Muscle of leg (tissue), 16 donors: ENCODE data around the gene PROP1. TPM values are rescaled to one million over a fixed set of nuclear protein-coding genes. Genes with fewer than 3 reads are reported as not detected.
"Not testable (repeated sequence)": the region's sequence is repeated elsewhere in the genome, so short reads cannot be mapped to it uniquely, and the experiment has no call there.

Experiments
- DNase-seq: peaks from one replicate; pipeline ENCODE4 v3.0.0; 2013
- H3K27ac ChIP-seq: one replicate; pipeline ENCODE4 v1.5.1; 2013; ENCODE audit warnings: mild to moderate bottlenecking, low read length, control low read depth
- H3K27me3 ChIP-seq: one replicate; pipeline ENCODE4 v1.6.1; 2013; ENCODE audit warnings: low read length; ENCODE audit not compliant: control insufficient read depth, insufficient read depth
- H3K36me3 ChIP-seq: one replicate; pipeline ENCODE4 v1.6.1; 2013; ENCODE audit warnings: low read length; ENCODE audit not compliant: control insufficient read depth, insufficient read depth
- H3K4me1 ChIP-seq: one replicate; pipeline ENCODE4 v1.6.1; 2013; ENCODE audit warnings: low read length; ENCODE audit not compliant: control insufficient read depth, insufficient read depth
- H3K4me3 ChIP-seq: one replicate; pipeline ENCODE4 v1.5.1; 2013; ENCODE audit warnings: low read length, control low read depth
- H3K9me3 ChIP-seq: replicated peaks from 2 replicates; pipeline ENCODE4 v1.6.1; 2013; ENCODE audit warnings: low read depth, low read length; ENCODE audit not compliant: control insufficient read depth
- WGBS: methylation state at CpG from one replicate; pipeline ENCODE4 v1.1.5; 2013; ENCODE audit warnings: missing lambda C conversion rate; ENCODE audit not compliant: insufficient coverage; 5-methylcytosine and 5-hydroxymethylcytosine counted together
- long read RNA-seq, 11 donors: transcript quantifications; one replicate each; lab custom pipeline, GENCODE V29; 2026
- polyA plus RNA-seq, 8 donors: library from polyadenylated mRNA; unstranded; fragments of 120-200 nt; gene quantifications; one replicate each; pipeline versions ENCODE4 v1.2.1 to v1.2.3, GENCODE V29; 2013; ENCODE audit warnings: inconsistent platforms in 1 of 8, low replicate concordance in 1 of 8; ENCODE audit not compliant: insufficient read length in 8 of 8, insufficient read depth in 1 of 8
- total RNA-seq: library from RNA; stranded (reverse); fragments of 120-200 nt; gene quantifications from one replicate; pipeline ENCODE4 v1.2.4, GENCODE V29; 2013

PROP1 gene
- total RNA-seq (not detected), polyA plus RNA-seq (under 1 TPM in 1 of 8 donors, not detected in 7; 0.08 TPM)
- long read RNA-seq, donor 1: 0 reads
- long read RNA-seq, donor 2: 0 reads
- long read RNA-seq, donor 3: 0 reads
- long read RNA-seq, donor 4: 0 reads
- long read RNA-seq, donor 5: 0 reads
- long read RNA-seq, donor 6: 0 reads
- long read RNA-seq, donor 7: 0 reads
- long read RNA-seq, donor 8: 0 reads
- long read RNA-seq, donor 9: 0 reads
- long read RNA-seq, donor 10: 0 reads
- long read RNA-seq, donor 11: 0 reads

GRCh38 chr5:177995691-177996595 lies at the start of gene PROP1:
PROP1 (minus strand) TSS chr5:177996242; CDS start chr5:177995933, 309 bp downstream.
- no peak within 1 kb of the TSS for H3K27ac ChIP-seq
- no peak for DNase-seq
- H3K27me3 ChIP-seq: peaks cover 44% of the 10 kb centered on the region
- WGBS: 64% methylated on average over 14 of the region's 23 CpGs
- H3K4me1 ChIP-seq: no peaks in the 10 kb centered on the region
- no peaks in the 10 kb centered on the region for H3K36me3 ChIP-seq
- no peaks in the 10 kb centered on the region for H3K9me3 ChIP-seq
- H3K4me3 ChIP-seq: no peak within 1 kb of the TSS

DNA sequence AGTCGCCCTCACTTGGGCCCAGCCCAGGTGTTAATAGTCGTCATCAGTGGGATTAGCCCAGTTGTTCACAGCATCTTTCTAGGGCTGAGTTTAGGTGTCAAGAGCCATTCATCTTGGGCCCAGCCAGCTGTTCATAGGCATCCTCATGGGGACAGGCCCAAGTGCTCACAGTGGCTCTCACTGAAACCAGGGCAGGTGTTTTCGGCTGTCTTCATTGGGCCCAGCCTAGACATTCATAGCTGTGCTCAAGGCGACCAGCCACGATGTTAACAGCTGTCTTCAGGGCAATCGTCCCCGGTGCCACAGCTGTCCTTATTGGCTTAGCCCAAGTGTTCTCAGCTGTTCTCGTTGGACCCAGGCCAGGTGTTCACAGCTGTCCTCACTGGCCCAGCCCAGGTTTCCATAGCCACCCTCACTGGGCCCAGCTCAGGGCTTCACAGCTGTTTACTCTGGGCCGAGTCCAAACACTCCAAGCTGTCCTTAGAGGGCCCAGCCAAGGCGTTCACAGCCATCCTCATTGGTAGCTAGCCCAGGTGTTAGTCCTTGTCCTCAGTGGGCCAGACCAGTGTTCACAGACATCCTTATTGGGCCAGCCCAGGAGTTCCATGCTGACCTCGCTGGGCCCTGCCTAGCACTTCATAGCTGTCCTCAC lies 23.5 kb upstream of the PROP1 start:
- H3K9me3 ChIP-seq, H3K27ac ChIP-seq, H3K36me3 ChIP-seq, H3K27me3 ChIP-seq, DNase-seq, H3K4me1 ChIP-seq, H3K4me3 ChIP-seq: not testable (repeated sequence)
- WGBS: no CpG with 5 or more reads among the region's 11 CpGs

- not testable (repeated sequence) for H3K36me3 ChIP-seq, H3K9me3 ChIP-seq, H3K27ac ChIP-seq, H3K27me3 ChIP-seq, H3K4me1 ChIP-seq, H3K4me3 ChIP-seq, DNase-seq
- no CpG with 5 or more reads among the region's 2 CpGs for WGBS
These were observed 16.7 kb upstream of the PROP1 start for GRCh38 chr5:178012758-178013157.

DNA sequence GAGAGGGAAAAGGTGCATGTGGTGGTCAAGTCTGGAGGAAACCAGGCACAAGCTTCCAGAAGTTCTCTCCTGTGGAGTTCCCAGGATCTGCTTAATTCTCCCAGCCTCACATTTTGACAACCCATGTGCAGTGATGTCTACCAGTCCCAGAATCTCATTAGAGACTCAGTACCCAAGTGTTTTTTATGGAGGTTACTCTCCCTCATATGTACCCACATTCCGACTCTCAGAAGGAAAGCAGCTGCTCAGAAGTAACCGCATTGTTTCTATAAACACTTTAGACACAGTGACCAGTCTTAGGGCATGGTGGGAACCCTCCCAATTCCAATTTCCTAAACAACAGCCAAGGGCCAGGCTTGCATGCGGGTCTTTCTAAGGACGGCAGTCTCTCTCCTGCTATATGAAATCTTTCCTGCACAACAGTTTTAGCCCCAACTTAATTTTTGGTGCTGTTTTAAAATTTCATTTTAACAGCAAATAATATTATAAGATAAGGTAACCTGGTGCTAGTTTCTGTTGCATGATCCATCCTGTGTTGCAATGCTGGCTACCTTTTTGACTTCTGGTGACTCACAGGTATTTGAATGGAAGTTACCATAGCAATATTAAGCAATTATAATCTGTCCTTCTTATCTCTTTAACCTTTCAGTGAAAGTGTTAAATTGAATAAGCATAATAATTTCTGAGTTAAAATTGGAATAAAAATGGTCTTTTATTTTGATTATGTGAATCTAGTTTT lies 15.9 kb upstream of the PROP1 start:
- H3K9me3 ChIP-seq, H3K27ac ChIP-seq, H3K36me3 ChIP-seq, DNase-seq, H3K4me3 ChIP-seq, H3K4me1 ChIP-seq: not testable (repeated sequence)
- no CpG with 5 or more reads among the region's 4 CpGs for WGBS
- peaks cover 12% of the 10 kb centered on the region for H3K27me3 ChIP-seq

- not testable (repeated sequence) for H3K4me1 ChIP-seq, H3K9me3 ChIP-seq, H3K27ac ChIP-seq, H3K4me3 ChIP-seq, H3K36me3 ChIP-seq, DNase-seq
- WGBS: no CpG with 5 or more reads among the region's 26 CpGs
- H3K27me3 ChIP-seq: peaks cover 17% of the 10 kb centered on the region
These were observed 11.2 kb upstream of the PROP1 start for GRCh38 chr5:178007272-178007671.

- DNase-seq, H3K4me1 ChIP-seq: not testable (repeated sequence)
These were observed 10.6 kb upstream of the PROP1 start for GRCh38 chr5:178006536-178007231.

GRCh38 chr5:178006181-178006535 lies 10.1 kb upstream of the PROP1 start:
- WGBS: no CpG with 5 or more reads among the region's 24 CpGs
- not testable (repeated sequence) for DNase-seq, H3K36me3 ChIP-seq, H3K4me3 ChIP-seq, H3K27ac ChIP-seq, H3K4me1 ChIP-seq, H3K9me3 ChIP-seq
- peaks cover 20% of the 10 kb centered on the region for H3K27me3 ChIP-seq

More at GRCh38 chr5:178006536-178007231, 10.6 kb upstream of the PROP1 start:
- not testable (repeated sequence) for H3K27ac ChIP-seq, H3K9me3 ChIP-seq, H3K36me3 ChIP-seq, H3K4me3 ChIP-seq
- peaks cover 18% of the 10 kb centered on the region for H3K27me3 ChIP-seq
- WGBS: no CpG with 5 or more reads among the region's 59 CpGs

DNA sequence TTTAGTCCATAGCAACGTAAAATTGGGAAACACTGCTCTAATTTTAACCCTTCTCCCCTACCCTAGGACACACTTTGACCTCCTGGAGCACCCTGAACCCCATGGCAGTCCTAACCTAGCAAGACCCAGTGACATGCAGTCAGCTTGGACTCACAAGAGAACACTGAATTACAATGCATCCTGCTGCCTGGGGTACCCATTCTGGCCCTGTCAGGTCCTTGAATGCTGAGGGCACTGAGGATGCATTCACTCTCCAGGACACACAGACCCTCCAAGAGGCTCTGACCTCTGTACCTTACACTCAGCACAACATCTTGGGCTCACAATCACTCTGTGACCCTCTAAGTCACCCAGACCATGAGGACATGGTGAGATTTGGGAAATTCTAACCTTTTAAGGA lies 1.8 kb upstream of the PROP1 start:
- H3K36me3 ChIP-seq: no peaks in the 10 kb centered on the region
- peaks cover 45% of the 10 kb centered on the region for H3K27me3 ChIP-seq
- H3K4me3 ChIP-seq: no peak overlapping the region
- 55% methylated on average over 1 of the region's 1 CpG for WGBS
- no peaks in the 10 kb centered on the region for H3K4me1 ChIP-seq
- no peak for DNase-seq
- no peak overlapping the region for H3K27ac ChIP-seq
- H3K9me3 ChIP-seq: no peaks in the 10 kb centered on the region

GRCh38 chr5:177997319-177997670 lies 1.3 kb upstream of the PROP1 start:
- no peaks in the 10 kb centered on the region for H3K4me1 ChIP-seq
- 76% methylated on average over 3 of the region's 6 CpGs for WGBS

More at GRCh38 chr5:177997319-177997670, 1.3 kb upstream of the PROP1 start:
- no peak overlapping the region for H3K27ac ChIP-seq
- H3K27me3 ChIP-seq: peaks cover 46% of the 10 kb centered on the region
- no peaks in the 10 kb centered on the region for H3K36me3 ChIP-seq
- H3K9me3 ChIP-seq: no peaks in the 10 kb centered on the region
- H3K4me3 ChIP-seq: no peak overlapping the region
- DNase-seq: no peak
